H1 (cell line): ENCODE results near the gene RARRES2. TPM values are rescaled to one million over a fixed set of nuclear protein-coding genes. Genes with fewer than 3 reads are reported as not detected.

ENCODE experiments used
- CTCF ChIA-PET: fragments of 300-600 bp; sonication (Branson Sonifier 250); formaldehyde crosslinking; loops from one replicate; lab custom pipeline; 2021; ENCODE audit not compliant: partially characterized antibody; lab: Charles Lee
- POLR2A ChIA-PET: fragments of 300-600 bp; sonication (Branson Sonifier 250); formaldehyde crosslinking; loops from one replicate; lab custom pipeline; 2021; ENCODE audit warnings: inconsistent platforms; ENCODE audit not compliant: partially characterized antibody; lab: Charles Lee
- DNase-seq, 2 experiments: peaks; one replicate each; pipeline versions ENCODE4 v3.0.0 to v3.0.0-alpha.2; 2010 to 2022; ENCODE audit warnings: low spot score in 2 of 2, low read depth in 1 of 2, mixed read lengths in 1 of 2
- FAIRE-seq: peaks from 2 replicates; lab custom pipeline; 2011; peaks lifted over from hg19 to GRCh38; lab: Jason Lieb, UNC
- H2AFZ ChIP-seq: 2 replicates; pipeline ENCODE4 v1.8.1; 2012; ENCODE audit warnings: low read length, inconsistent platforms
- H2AK5ac ChIP-seq: 2 replicates; pipeline ENCODE4 v1.6.1; 2013; ENCODE audit warnings: low read depth, low read length
- H2BK120ac ChIP-seq: replicated peaks from 2 replicates; pipeline ENCODE3; 2013; ENCODE audit warnings: low read depth, low read length, inconsistent platforms
- H2BK12ac ChIP-seq: 2 replicates; pipeline ENCODE4 v1.6.1; 2013; ENCODE audit warnings: low read depth, low read length
- H2BK15ac ChIP-seq: 2 replicates; pipeline ENCODE4 v1.6.1; 2013; ENCODE audit warnings: low read length
- H2BK20ac ChIP-seq: 2 replicates; pipeline ENCODE4 v1.6.1; 2013; ENCODE audit warnings: low read length
- H2BK5ac ChIP-seq: 2 replicates; pipeline ENCODE4 v1.6.1; 2013; ENCODE audit warnings: low read depth, low read length
- H3K14ac ChIP-seq: 2 replicates; pipeline ENCODE4 v1.6.1; 2013; ENCODE audit warnings: inconsistent platforms; ENCODE audit not compliant: insufficient read length
- H3K18ac ChIP-seq: 2 replicates; pipeline ENCODE4 v1.6.1; 2013; ENCODE audit warnings: low read length; ENCODE audit errors: extremely low read depth
- H3K23ac ChIP-seq: 2 replicates; pipeline ENCODE4 v1.6.1; 2013; ENCODE audit warnings: inconsistent platforms; ENCODE audit not compliant: insufficient read length
- H3K23me2 ChIP-seq: 2 replicates; pipeline ENCODE4 v1.6.1; 2013; ENCODE audit warnings: low read depth, low read length
- H3K27ac ChIP-seq: 2 replicates; pipeline ENCODE4 v1.6.1; 2011; ENCODE audit warnings: low read depth, low read length, inconsistent platforms
- H3K27me3 ChIP-seq, 4 experiments: replicated peaks in 1 of 4; 1 replicate in 1 of 4; 2 replicates in 3 of 4; pipeline versions ENCODE4 v1.6.1 to v1.8.1; 2011 to 2013; ENCODE audit warnings: low read length in 3 of 4, mild to moderate bottlenecking in 3 of 4, inconsistent platforms in 2 of 4, mixed read lengths in 2 of 4, moderate library complexity in 1 of 4; ENCODE audit not compliant: control insufficient read depth in 3 of 4, insufficient read depth in 3 of 4; ENCODE audit errors: extremely low read depth in 1 of 4
- H3K36me3 ChIP-seq, 4 experiments: 2 replicates each; pipeline versions ENCODE4 v1.6.1 to v1.8.1; 2011 to 2013; ENCODE audit warnings: mild to moderate bottlenecking in 4 of 4, low read length in 3 of 4, moderate library complexity in 2 of 4, control low read depth in 1 of 4, inconsistent platforms in 1 of 4; ENCODE audit not compliant: insufficient read depth in 4 of 4, control insufficient read depth in 2 of 4
- H3K4ac ChIP-seq: replicated peaks from 2 replicates; pipeline ENCODE3; 2013; ENCODE audit warnings: low read length, low read depth, mixed read lengths, inconsistent platforms; ENCODE audit not compliant: insufficient read length
- H3K4me1 ChIP-seq, 4 experiments: replicated peaks in 1 of 4; 1 replicate in 1 of 4; 2 replicates in 3 of 4; pipeline versions ENCODE4 v1.6.1 to v1.8.1; 2011 to 2013; ENCODE audit warnings: low read length in 3 of 4, inconsistent platforms in 2 of 4, mixed read lengths in 1 of 4; ENCODE audit not compliant: insufficient read depth in 4 of 4, control insufficient read depth in 3 of 4
- H3K4me2 ChIP-seq, 2 experiments: 2 replicates each; pipeline versions ENCODE4 v1.6.1 to v1.8.1; 2011 to 2013; ENCODE audit warnings: low read depth in 2 of 2, low read length in 2 of 2, control low read depth in 1 of 2, inconsistent platforms in 1 of 2, mild to moderate bottlenecking in 1 of 2; ENCODE audit not compliant: insufficient read depth in 1 of 2
- H3K4me3 ChIP-seq, 4 experiments: fragments of 200-600, 300-600 bp in 1 of 4; sonication (generic), shearing (Covaris generic), sonication (Bioruptor Twin) in 1 of 4; 2 replicates each; pipeline versions ENCODE4 v1.5.1 to v1.8.1; 2011 to 2016; ENCODE audit warnings: low read length in 4 of 4, low read depth in 3 of 4, control low read depth in 2 of 4, inconsistent platforms in 2 of 4, mild to moderate bottlenecking in 2 of 4, mixed read lengths in 1 of 4, moderate library complexity in 1 of 4; ENCODE audit not compliant: insufficient read depth in 2 of 4; ENCODE audit errors: extremely low read depth in 1 of 4
- H3K56ac ChIP-seq: replicated peaks from 2 replicates; pipeline ENCODE3; 2013; ENCODE audit warnings: low read depth, mild to moderate bottlenecking, mixed read lengths, low read length, inconsistent platforms; ENCODE audit not compliant: insufficient read length
- H3K79me1 ChIP-seq: 2 replicates; pipeline ENCODE4 v1.6.1; 2013; ENCODE audit warnings: low read depth, low read length, control low read depth
- H3K79me2 ChIP-seq, 2 experiments: 2 replicates each; pipeline versions ENCODE4 v1.6.1 to v1.8.1; 2012 to 2013; ENCODE audit warnings: low read length in 2 of 2, mild to moderate bottlenecking in 2 of 2, inconsistent platforms in 1 of 2; ENCODE audit not compliant: insufficient read depth in 2 of 2, control insufficient read depth in 1 of 2
- H3K9ac ChIP-seq, 4 experiments: replicated peaks in 1 of 4; 1 replicate in 1 of 4; 2 replicates in 3 of 4; pipeline versions ENCODE4 v1.6.1 to v1.8.1; 2011 to 2013; ENCODE audit warnings: low read depth in 3 of 4, low read length in 3 of 4, control low read depth in 2 of 4, mild to moderate bottlenecking in 2 of 4, moderate library complexity in 2 of 4, inconsistent platforms in 1 of 4; ENCODE audit errors: extremely low read depth in 1 of 4
- H3K9me3 ChIP-seq, 2 experiments: 2 replicates each; pipeline versions ENCODE4 v1.6.1 to v1.8.1; 2012 to 2013; ENCODE audit warnings: mild to moderate bottlenecking in 2 of 2, moderate library complexity in 2 of 2, control low read depth in 1 of 2, inconsistent platforms in 1 of 2, low read depth in 1 of 2, low read length in 1 of 2, mixed read lengths in 1 of 2; ENCODE audit not compliant: insufficient read depth in 2 of 2
- H4K20me1 ChIP-seq, 2 experiments: replicated peaks in 1 of 2; 2 replicates each; pipeline versions ENCODE3 to v1.8.1; 2011 to 2013; ENCODE audit warnings: inconsistent platforms in 2 of 2, low read length in 2 of 2, mild to moderate bottlenecking in 1 of 2; ENCODE audit not compliant: insufficient read depth in 2 of 2, control insufficient read depth in 1 of 2
- H4K5ac ChIP-seq: 2 replicates; pipeline ENCODE4 v1.6.1; 2013; ENCODE audit warnings: low read length, low read depth, mixed read lengths, inconsistent platforms; ENCODE audit not compliant: insufficient read length
- H4K8ac ChIP-seq: 2 replicates; pipeline ENCODE4 v1.8.0; 2013; ENCODE audit warnings: mild to moderate bottlenecking, moderate library complexity, low read length, inconsistent platforms; ENCODE audit not compliant: insufficient read depth; ENCODE audit errors: extremely low read depth
- H4K91ac ChIP-seq: replicated peaks from 2 replicates; pipeline ENCODE3; 2013; ENCODE audit warnings: low read length, mixed read lengths, inconsistent platforms; ENCODE audit not compliant: insufficient read length
- BACH1 ChIP-seq: IDR thresholded peaks from 2 replicates; pipeline ENCODE4 v1.6.1; 2012; ENCODE audit warnings: low read length, improper control_type of control experiment
- BRCA1 ChIP-seq: IDR thresholded peaks from 2 replicates; pipeline ENCODE4 v1.6.1; 2012; ENCODE audit warnings: low read depth, low read length, improper control_type of control experiment
- CEBPB ChIP-seq: IDR thresholded peaks from 2 replicates; pipeline ENCODE4 v1.6.1; 2012; ENCODE audit warnings: low read depth, low read length
- CREB1 ChIP-seq: IDR thresholded peaks from 2 replicates; pipeline ENCODE4 v1.6.1; 2012; ENCODE audit warnings: inconsistent platforms
- FOSL1 ChIP-seq: IDR thresholded peaks from 2 replicates; pipeline ENCODE4 v1.6.1; 2011; ENCODE audit warnings: mild to moderate bottlenecking, low read depth, low read length, moderate library complexity; ENCODE audit not compliant: insufficient read depth
- RAD21 ChIP-seq, 2 experiments: IDR thresholded peaks in 1 of 2; conservative IDR thresholded peaks in 1 of 2; 2 replicates each; pipeline ENCODE4 v1.6.1; 2011; ENCODE audit warnings: low read depth in 2 of 2, low read length in 2 of 2, improper control_type of control experiment in 1 of 2, inconsistent platforms in 1 of 2, mild to moderate bottlenecking in 1 of 2, moderate library complexity in 1 of 2
- SP2 ChIP-seq: IDR thresholded peaks from 2 replicates; pipeline ENCODE4 v1.6.1; 2012; ENCODE audit warnings: mild to moderate bottlenecking, low read length, inconsistent platforms
- WGBS, 2 experiments: shearing (Covaris generic) in 1 of 2; methylation state at CpG; one replicate each; pipeline versions ENCODE4 v1.1.6 to v1.1.7; 2013 to 2015; ENCODE audit warnings: low lambda C conversion rate in 2 of 2, mixed read lengths in 2 of 2, inconsistent platforms in 1 of 2, low coverage in 1 of 2, missing lambda C conversion rate in 1 of 2; ENCODE audit not compliant: insufficient replicate concordance in 2 of 2, insufficient coverage in 1 of 2, insufficient read length in 1 of 2; ENCODE audit errors: extremely low coverage in 1 of 2, missing lambda C conversion rate in 1 of 2; 5-methylcytosine and 5-hydroxymethylcytosine counted together
- polyA plus RNA-seq, 7 experiments: library from polyadenylated mRNA; depleted of rRNA in 3 of 7; stranded (reverse) in 5 of 7; unstranded in 2 of 7; fragments of >200 nt in 5 of 7; fragments of 200-250 nt in 2 of 7; gene quantifications; 1 replicate in 5 of 7; 2 replicates in 1 of 7; 4 replicates in 1 of 7; pipeline versions ENCODE4 v1.2.1 to v1.2.3, GENCODE V29; 2011 to 2013; ENCODE audit warnings: missing spikeins in 2 of 7, mixed read lengths in 2 of 7
- total RNA-seq: library from RNA; stranded (reverse); fragmentation: NEBNext Ultra II Directional; extraction: Animal tissue kit (Norgen Biotek cat#: 25700); gene quantifications from 2 replicates; pipeline ENCODE4 v1.2.1, GENCODE V29; 2021
- TF ChIP-seq, protein P1 (sequence below): IDR thresholded peaks from 2 replicates; pipeline ENCODE4 v1.6.1; 2012; ENCODE audit warnings: low read length, inconsistent platforms
- TF ChIP-seq, protein P2 (sequence below): IDR thresholded peaks from 2 replicates; pipeline ENCODE4 v1.6.1; 2011; ENCODE audit warnings: low read depth, mild to moderate bottlenecking, low read length; ENCODE audit not compliant: insufficient read depth

The RARRES2 gene
- total and polyA plus RNA-seq, 2 of the 8 experiments (the other 6 are each of a cell fraction or from before 2014, with no cell fraction given) = 254 to 441 TPM

DNA sequence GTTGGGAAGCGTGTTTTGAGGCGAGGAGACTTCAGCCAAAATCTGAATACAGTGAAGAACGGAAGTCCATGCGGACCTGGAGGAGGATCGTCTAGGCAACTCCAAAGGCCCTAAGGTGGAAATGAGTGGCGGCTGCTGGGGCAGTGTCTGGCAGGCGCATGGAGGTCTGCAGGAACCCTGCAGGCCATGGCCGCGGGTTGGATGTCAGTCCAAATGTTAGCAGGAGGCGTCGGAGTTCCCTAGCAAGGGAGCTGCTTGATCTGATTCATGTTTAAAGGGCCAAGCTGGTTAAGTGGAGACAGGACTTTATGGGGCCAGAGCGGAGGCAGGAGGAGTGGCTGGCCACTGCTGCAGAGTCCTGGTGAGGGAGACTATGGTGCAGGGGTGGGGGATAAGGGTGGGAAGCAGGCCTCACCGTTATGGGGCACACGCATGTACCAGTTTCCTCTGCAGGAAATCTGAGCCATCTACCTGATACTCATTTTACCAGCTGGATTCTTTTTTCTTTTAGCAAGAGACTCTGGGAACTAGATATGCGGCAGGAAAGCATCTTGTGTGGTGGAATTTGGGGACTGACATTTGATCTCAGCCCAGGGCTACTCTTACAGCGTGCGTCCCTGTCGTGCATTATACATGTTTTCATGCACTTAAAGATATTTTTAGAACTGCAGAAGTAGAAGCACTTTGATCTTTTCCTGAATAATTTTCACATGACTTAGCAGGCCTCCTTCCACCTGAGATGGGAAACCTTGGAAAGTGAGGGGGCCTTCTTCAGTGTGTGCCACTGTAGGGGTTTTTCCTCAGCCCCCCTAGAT is 20.6 kb upstream of the RARRES2 start:
- Histone ChIP-seq H3K56ac (no peak overlapping the region), H3K4me1 (peaks cover 14 to 23% (median 18%) of the 10 kb centered on the region in 4 experiments), H3K4me2 (peak overlapping the region in 1 of 2 experiments; percentile 5; a peak in 1 of 4 replicates), H3K9ac (no peak overlapping the region), H3K27me3 (no peaks in the 10 kb centered on the region; a peak in 1 of 7 replicates), H2BK20ac (peak overlapping the region; percentile 89), H4K91ac (peak overlapping the region; percentile 44), H4K5ac (no peak overlapping the region), H2BK12ac (no peak overlapping the region; the same call in 1 of the 2 replicates), H3K79me2 (no peaks in the 10 kb centered on the region), H3K14ac (no peak overlapping the region), H3K27ac (no peak overlapping the region), H3K79me1 (no peaks in the 10 kb centered on the region; the same call in 1 of the 2 replicates), H2BK15ac (0 out of 2 replicates have a peak overlapping the region, but pooled peaks have one; percentile 77), H2BK120ac (peak overlapping the region; percentile 71), H2AK5ac (no peak overlapping the region), H4K8ac (no peak overlapping the region; the same call in 1 of the 2 replicates), H4K20me1 (peaks cover 0 to 5% of the 10 kb centered on the region in 2 experiments), H3K23me2 (peaks cover 13% of the 10 kb centered on the region; the same call in 1 of the 2 replicates), H3K9me3 (no peaks in the 10 kb centered on the region), H3K18ac (peak overlapping the region; percentile 56; the same call in 1 of the 2 replicates), H3K4ac (no peak overlapping the region), H3K4me3 (no peak overlapping the region), H2BK5ac (peak overlapping the region; percentile 29; the same call in 1 of the 2 replicates), H3K23ac (no peak overlapping the region), H2AFZ (no peak overlapping the region), H3K36me3 (no peaks in the 10 kb centered on the region)
- 77% methylated on average over 18 of the region's 18 CpGs; no CpG with 5 or more reads in 1 of the 2 experiments for WGBS, 2 experiments
- POLR2A ChIA-PET = interaction anchor here (0.6 to 3.8 kb wide), 13 partner anchors 9 to 1218 kb away, joined by 3 to 43 read pairs (median 4); no protein-coding TSS in a partner anchor
- DNase-seq = no peak
- FAIRE-seq = no peak
- CTCF ChIA-PET = interaction anchor here (0.6 to 2.4 kb wide), 14 partner anchors 8 to 513 kb away, joined by 3 to 12 read pairs (median 4); a partner anchor contains a TSS
- TF ChIP-seq, protein P1, sequence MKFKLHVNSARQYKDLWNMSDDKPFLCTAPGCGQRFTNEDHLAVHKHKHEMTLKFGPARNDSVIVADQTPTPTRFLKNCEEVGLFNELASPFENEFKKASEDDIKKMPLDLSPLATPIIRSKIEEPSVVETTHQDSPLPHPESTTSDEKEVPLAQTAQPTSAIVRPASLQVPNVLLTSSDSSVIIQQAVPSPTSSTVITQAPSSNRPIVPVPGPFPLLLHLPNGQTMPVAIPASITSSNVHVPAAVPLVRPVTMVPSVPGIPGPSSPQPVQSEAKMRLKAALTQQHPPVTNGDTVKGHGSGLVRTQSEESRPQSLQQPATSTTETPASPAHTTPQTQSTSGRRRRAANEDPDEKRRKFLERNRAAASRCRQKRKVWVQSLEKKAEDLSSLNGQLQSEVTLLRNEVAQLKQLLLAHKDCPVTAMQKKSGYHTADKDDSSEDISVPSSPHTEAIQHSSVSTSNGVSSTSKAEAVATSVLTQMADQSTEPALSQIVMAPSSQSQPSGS = no peak
- TF ChIP-seq BRCA1 = no peak
- TF ChIP-seq, protein P2, sequence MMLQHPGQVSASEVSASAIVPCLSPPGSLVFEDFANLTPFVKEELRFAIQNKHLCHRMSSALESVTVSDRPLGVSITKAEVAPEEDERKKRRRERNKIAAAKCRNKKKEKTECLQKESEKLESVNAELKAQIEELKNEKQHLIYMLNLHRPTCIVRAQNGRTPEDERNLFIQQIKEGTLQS = no peak
- TF ChIP-seq SP2 = no peak
- no peak for TF ChIP-seq BACH1
- no peak for TF ChIP-seq CEBPB
- TF ChIP-seq RAD21 (IDR thresholded peaks at IDR 0.05 in 1 of 2, conservative IDR thresholded peaks at IDR 0.05 in 1 of 2; ENCODE audit: low read depth in 2 of 2, low read length in 2 of 2) = no peak
- no peak for TF ChIP-seq CREB1
- no peak for TF ChIP-seq FOSL1
